Hepatocyte (in vitro differentiated cells): ENCODE results near the gene TBCD. TPM values are rescaled to one million over a fixed set of nuclear protein-coding genes. Genes with fewer than 3 reads are reported as not detected.

Source experiments
- DNase-seq: peaks from one replicate; pipeline ENCODE4 v3.0.0-alpha.2; 2016; ENCODE audit warnings: low spot score
- H2AFZ ChIP-seq: fragments of 200-600 bp; sonication (generic); 2 replicates; pipeline ENCODE4 v1.6.0; 2016; ENCODE audit warnings: antibody characterized with exemption, mild to moderate bottlenecking
- H3K27ac ChIP-seq: fragments of 200-600 bp; sonication (generic); 2 replicates; pipeline ENCODE4 v1.5.1; 2016; ENCODE audit warnings: mild to moderate bottlenecking
- H3K27me3 ChIP-seq: fragments of 200-600 bp; sonication (generic); 2 replicates; pipeline ENCODE4 v1.6.1; 2016
- H3K36me3 ChIP-seq: fragments of 200-600 bp; sonication (generic); replicated peaks from 2 replicates; pipeline ENCODE4 v1.5.1; 2016; ENCODE audit warnings: low read depth; ENCODE audit not compliant: insufficient read depth
- H3K4me1 ChIP-seq: fragments of 200-600 bp; sonication (generic); 2 replicates; pipeline ENCODE4 v1.5.1; 2016; ENCODE audit warnings: mild to moderate bottlenecking, moderate library complexity; ENCODE audit not compliant: insufficient read depth
- H3K4me2 ChIP-seq: fragments of 200-600 bp; sonication (generic); 2 replicates; pipeline ENCODE4 v1.6.0; 2016
- H3K4me3 ChIP-seq: fragments of 200-600 bp; sonication (generic); 2 replicates; pipeline ENCODE4 v1.5.1; 2016; ENCODE audit warnings: mild to moderate bottlenecking
- H3K79me2 ChIP-seq: fragments of 200-600 bp; sonication (generic); 2 replicates; pipeline ENCODE4 v1.6.0; 2017; ENCODE audit warnings: mild to moderate bottlenecking
- H3K9me2 ChIP-seq: fragments of 200-600 bp; sonication (generic); replicated peaks from 2 replicates; pipeline ENCODE4 v1.6.0; 2017; ENCODE audit warnings: mild to moderate bottlenecking; ENCODE audit not compliant: insufficient read depth
- H3K9me3 ChIP-seq: fragments of 200-600 bp; sonication (generic); 2 replicates; pipeline ENCODE4 v1.5.1; 2016; ENCODE audit warnings: low read depth, mild to moderate bottlenecking
- H4K20me1 ChIP-seq: fragments of 200-600 bp; sonication (generic); 2 replicates; pipeline ENCODE4 v1.6.0; 2016; ENCODE audit warnings: mild to moderate bottlenecking; ENCODE audit not compliant: insufficient read depth, poor library complexity, severe bottlenecking
- CTCF ChIP-seq: fragments of 200-600 bp; sonication (generic); IDR thresholded peaks from 2 replicates; pipeline ENCODE4 v1.5.1; 2016; ENCODE audit warnings: antibody characterized with exemption, mild to moderate bottlenecking; ENCODE audit not compliant: poor library complexity
- EZH2 ChIP-seq: fragments of 200-600 bp; sonication (generic); IDR thresholded peaks from 2 replicates; pipeline ENCODE4 v1.6.1; 2016; ENCODE audit warnings: antibody characterized with exemption, mild to moderate bottlenecking, borderline replicate concordance
- EZH2phosphoT487 ChIP-seq: fragments of 200-600 bp; sonication (generic); IDR thresholded peaks from one replicate; pipeline ENCODE4 v1.6.1; 2018; ENCODE audit warnings: antibody characterized with exemption, mild to moderate bottlenecking, low read depth, moderate library complexity; ENCODE audit not compliant: unreplicated experiment, severe bottlenecking
- WGBS: methylation state at CpG from one replicate; pipeline ENCODE4 v1.1.6; 2016; ENCODE audit warnings: low lambda C conversion rate; ENCODE audit errors: missing lambda C conversion rate; 5-methylcytosine and 5-hydroxymethylcytosine counted together
- polyA plus RNA-seq: library from polyadenylated mRNA; unstranded; fragments of >200 nt; fragmentation: Nextera tagmentation; extraction: Ambion mirVana; gene quantifications from 2 replicates; pipeline ENCODE4 v1.2.1, GENCODE V29; 2016
- total RNA-seq: library from RNA; depleted of rRNA; stranded (reverse); fragments of >200 nt; gene quantifications from 2 replicates; pipeline ENCODE4 v1.2.3, GENCODE V29; 2014

Gene TBCD
- total and polyA plus RNA-seq, 2 experiments from 2014 or later: 24.5 to 41.5 TPM

- DNase-seq: no peak
- no peak overlapping the region for H3K4me2 ChIP-seq
- no peak overlapping the region for H2AFZ ChIP-seq
- no peaks in the 10 kb centered on the region for H3K9me2 ChIP-seq
- no peaks in the 10 kb centered on the region for H3K4me1 ChIP-seq
- no peaks in the 10 kb centered on the region for H3K79me2 ChIP-seq
- H3K27me3 ChIP-seq: no peaks in the 10 kb centered on the region
- TF ChIP-seq CTCF (no peak), EZH2phosphoT487 (no peak), EZH2 (no peak)
- no peak overlapping the region for H3K4me3 ChIP-seq
- no peak overlapping the region for H3K27ac ChIP-seq
- H3K9me3 ChIP-seq: peaks cover 10% of the 10 kb centered on the region
- WGBS: 96% methylated on average over 7 of the region's 7 CpGs
- H4K20me1 ChIP-seq: no peaks in the 10 kb centered on the region
- no peaks in the 10 kb centered on the region for H3K36me3 ChIP-seq
Measured at GRCh38 chr17:82943339-82943738, 191.5 kb downstream of the TBCD start.

GRCh38 chr17:82943751-82944150, 191.9 kb downstream of the TBCD start:
- DNase-seq: no peak
- H3K4me3 ChIP-seq: no peak overlapping the region
- H3K27ac ChIP-seq: no peak overlapping the region
- TF ChIP-seq EZH2phosphoT487: no peak
- no peak for TF ChIP-seq CTCF
- no peak for TF ChIP-seq EZH2
- no peaks in the 10 kb centered on the region for H3K9me2 ChIP-seq
- no peaks in the 10 kb centered on the region for H3K27me3 ChIP-seq
- H3K36me3 ChIP-seq: no peaks in the 10 kb centered on the region
- H3K9me3 ChIP-seq: peaks cover 12% of the 10 kb centered on the region
- no peaks in the 10 kb centered on the region for H4K20me1 ChIP-seq
- no peak overlapping the region for H2AFZ ChIP-seq
- 93% methylated on average over 8 of the region's 8 CpGs for WGBS
- no peaks in the 10 kb centered on the region for H3K79me2 ChIP-seq
- no peak overlapping the region for H3K4me2 ChIP-seq
- H3K4me1 ChIP-seq: no peaks in the 10 kb centered on the region

GRCh38 chr17:82944990-82945389, 193.1 kb downstream of the TBCD start:
- Histone ChIP-seq H3K4me3 (no peak overlapping the region), H3K36me3 (no peaks in the 10 kb centered on the region), H3K27me3 (no peaks in the 10 kb centered on the region)

More at GRCh38 chr17:82944990-82945389, 193.1 kb downstream of the TBCD start:
- no peak overlapping the region for H2AFZ ChIP-seq
- DNase-seq: no peak
- H3K4me1 ChIP-seq: no peaks in the 10 kb centered on the region
- H4K20me1 ChIP-seq: no peaks in the 10 kb centered on the region
- H3K9me3 ChIP-seq: peaks cover 19% of the 10 kb centered on the region
- H3K79me2 ChIP-seq: no peaks in the 10 kb centered on the region
- H3K4me2 ChIP-seq: no peak overlapping the region
- no peak for TF ChIP-seq EZH2phosphoT487
- no peak for TF ChIP-seq CTCF
- TF ChIP-seq EZH2: no peak
- H3K27ac ChIP-seq: no peak overlapping the region
- no peaks in the 10 kb centered on the region for H3K9me2 ChIP-seq
